Dermis microvascular lymphatic vessel endothelial cell (primary cell): ENCODE results near the gene ARHGEF7. TPM values are rescaled to one million over a fixed set of nuclear protein-coding genes. Genes with fewer than 3 reads are reported as not detected.
"Not testable (repeated sequence)": the region's sequence is repeated elsewhere in the genome, so short reads cannot be mapped to it uniquely, and the experiment has no call there.

ENCODE experiments used
- DNase-seq, 2 donors: peaks; one replicate each; pipeline versions ENCODE4 v3.0.0 to v3.0.0-alpha.2; 2010; ENCODE audit warnings: low read depth in 2 of 2
- total RNA-seq: library from RNA; depleted of rRNA; stranded (reverse); fragments of >200 nt; gene quantifications from 2 replicates; pipeline ENCODE4 v1.2.1, GENCODE V29; 2014

ARHGEF7 gene
- total RNA-seq, 1 donor from 2014 or later = 250 TPM

DNA sequence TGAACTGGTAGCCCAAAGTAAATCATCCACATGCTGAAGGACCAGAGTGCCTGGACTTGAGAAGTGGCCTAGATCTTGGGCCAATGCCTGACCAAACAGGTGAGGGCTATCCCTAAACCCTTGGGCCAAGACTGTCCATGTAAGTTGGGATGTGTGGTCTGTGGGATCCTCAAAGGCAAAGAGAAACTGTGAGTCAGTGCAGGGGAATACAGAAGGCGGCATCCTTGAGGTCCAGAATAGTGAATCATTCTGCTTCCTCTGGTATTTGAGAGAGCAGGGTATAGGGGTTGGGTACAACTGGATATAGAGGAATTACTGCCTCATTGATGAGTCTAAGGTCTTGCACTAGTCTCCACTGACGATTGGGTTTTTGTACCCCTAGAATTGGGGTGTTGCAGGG, 79.5 kb downstream of the ARHGEF7 start:
- DNase-seq = peak in 1 of 2 donors; percentile 59

GRCh38 chr13:111198732-111199378, 83.7 kb downstream of the ARHGEF7 start:
- DNase-seq = not testable (repeated sequence)

DNA sequence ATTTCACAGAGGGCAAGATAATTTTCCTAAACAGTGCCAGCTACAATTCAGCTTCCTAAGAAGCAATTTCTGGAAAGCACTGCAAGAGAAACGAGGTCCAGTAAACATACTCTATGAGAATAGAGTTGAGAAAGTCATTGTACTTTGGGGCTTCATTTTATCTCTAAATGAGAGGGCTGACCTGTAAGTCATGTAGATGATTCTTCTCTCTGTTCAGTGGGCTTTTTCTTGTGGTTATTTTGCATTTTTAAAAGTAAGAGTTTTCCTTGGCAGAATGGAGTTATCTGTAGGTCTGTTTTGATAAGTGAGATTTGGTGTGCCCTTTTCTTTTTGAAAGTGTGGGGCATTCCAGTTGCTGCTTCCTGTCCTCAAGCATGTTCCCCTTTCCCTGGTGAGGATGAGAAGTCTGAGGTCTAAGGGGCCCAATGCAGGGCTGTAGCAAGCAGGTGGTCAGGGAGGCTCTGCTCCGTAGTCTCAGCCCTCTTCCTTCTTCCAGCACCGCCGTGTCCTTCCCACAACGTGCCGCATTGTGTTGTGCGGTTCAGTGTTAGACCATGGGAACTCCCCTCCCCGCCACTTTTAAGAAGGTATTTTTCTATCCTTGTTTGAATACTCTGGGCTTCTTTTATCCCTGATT, 86.3 kb downstream of the ARHGEF7 start:
- no peak for DNase-seq

DNA sequence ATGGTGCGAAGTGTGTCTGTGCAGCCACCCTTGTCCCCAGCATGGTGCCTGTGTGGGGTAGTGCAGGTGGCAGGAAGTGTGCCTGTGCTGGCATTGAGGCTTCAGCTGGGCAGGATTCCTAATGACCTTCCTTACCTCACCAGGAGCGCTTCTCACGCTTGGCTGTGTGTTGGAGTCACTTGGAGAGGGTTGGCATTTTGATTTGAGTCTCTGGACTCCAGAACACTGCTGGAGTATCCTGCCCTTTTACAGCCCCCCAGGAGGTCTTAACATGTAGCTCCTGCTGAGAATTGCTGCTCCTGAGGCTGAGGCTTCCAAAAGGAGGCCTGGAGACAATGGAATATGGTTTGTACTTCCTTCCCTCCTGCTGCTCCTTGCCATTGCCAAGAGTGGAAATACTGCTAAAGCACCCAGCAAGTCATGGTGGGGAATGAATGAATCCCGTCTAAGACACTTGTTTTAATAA, 87.1 kb downstream of the ARHGEF7 start:
- DNase-seq = peak in 1 of 2 donors; percentile 77

GRCh38 chr13:111202745-111203144, 87.6 kb downstream of the ARHGEF7 start:
- peak; percentile 98 to 99 for DNase-seq

GRCh38 chr13:111203736-111204389, 88.8 kb downstream of the ARHGEF7 start:
- DNase-seq = peak in 1 of 2 donors; percentile 53

GRCh38 chr13:111204438-111205177, 89.5 kb downstream of the ARHGEF7 start:
- peak in 1 of 2 donors; percentile 53 for DNase-seq

DNA sequence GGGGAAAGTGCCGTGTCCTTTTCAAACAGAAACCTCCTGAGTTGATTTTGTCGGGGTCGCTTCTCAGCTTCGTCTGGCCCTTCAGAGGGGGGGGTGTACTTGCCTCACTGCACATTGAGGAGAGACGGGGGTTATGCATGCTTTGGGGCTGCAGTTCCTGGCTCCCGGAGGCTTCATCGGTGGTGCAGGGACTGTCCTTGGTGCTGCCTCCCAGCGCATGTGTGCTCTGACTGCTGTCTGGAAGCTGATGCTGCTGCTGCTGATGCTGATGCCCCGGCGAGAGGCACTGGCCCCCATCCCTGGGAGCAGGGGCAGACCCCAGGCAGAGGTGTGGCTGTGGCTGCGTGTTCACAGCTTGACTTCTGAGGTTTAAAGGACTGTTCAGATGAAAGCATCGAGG, 91.0 kb downstream of the ARHGEF7 start:
- no peak for DNase-seq

GRCh38 chr13:111209613-111210012, 94.5 kb downstream of the ARHGEF7 start:
- DNase-seq = peak in 1 of 2 donors; percentile 4

- no peak for DNase-seq
Observed at GRCh38 chr13:111210091-111210490, 95.0 kb downstream of the ARHGEF7 start.

DNA sequence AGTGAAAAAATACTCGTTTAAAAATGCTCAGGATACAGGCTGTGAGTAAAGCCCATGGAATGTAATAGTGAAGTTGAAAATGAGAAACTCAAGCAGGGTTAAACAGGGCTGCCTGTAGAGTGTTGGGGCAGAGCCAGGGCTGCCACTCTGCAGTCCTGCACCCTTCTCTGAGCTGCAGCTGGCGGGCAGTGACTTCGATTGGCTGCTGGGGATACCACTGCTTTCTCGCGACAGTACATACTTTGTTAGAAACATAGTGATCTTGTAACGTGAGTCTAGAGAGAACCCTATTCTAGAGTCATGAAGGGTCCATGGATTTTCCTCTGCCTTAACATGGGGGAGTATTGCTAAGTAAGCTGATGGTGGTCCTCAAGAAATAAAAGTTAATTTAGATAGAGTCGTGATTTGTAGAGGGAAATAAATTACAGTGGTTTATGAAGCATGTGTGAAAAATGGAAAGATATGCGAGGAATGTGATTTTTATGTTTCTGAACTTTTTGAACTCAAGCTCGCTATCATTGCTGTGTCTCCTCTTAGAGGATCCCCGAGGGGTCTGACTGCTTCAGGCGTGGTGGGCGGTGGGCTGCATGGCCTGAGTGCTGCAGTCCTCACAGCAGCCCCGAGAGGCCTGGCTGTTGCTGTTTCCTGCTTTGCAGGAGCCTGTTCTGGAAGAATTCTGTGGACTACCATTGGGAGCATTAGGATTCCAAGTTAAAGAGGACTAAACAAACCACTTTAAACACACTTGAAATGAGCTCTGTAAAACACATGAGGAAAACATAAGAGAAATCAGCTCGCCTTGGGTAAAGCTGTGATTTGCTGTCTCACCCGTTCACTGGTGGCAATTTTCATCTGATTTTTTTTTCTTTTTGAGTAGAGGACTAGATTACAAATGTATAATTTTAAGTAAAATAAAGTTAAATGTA, 95.7 kb downstream of the ARHGEF7 start:
- DNase-seq = peak in 1 of 2 donors; percentile 58

DNA sequence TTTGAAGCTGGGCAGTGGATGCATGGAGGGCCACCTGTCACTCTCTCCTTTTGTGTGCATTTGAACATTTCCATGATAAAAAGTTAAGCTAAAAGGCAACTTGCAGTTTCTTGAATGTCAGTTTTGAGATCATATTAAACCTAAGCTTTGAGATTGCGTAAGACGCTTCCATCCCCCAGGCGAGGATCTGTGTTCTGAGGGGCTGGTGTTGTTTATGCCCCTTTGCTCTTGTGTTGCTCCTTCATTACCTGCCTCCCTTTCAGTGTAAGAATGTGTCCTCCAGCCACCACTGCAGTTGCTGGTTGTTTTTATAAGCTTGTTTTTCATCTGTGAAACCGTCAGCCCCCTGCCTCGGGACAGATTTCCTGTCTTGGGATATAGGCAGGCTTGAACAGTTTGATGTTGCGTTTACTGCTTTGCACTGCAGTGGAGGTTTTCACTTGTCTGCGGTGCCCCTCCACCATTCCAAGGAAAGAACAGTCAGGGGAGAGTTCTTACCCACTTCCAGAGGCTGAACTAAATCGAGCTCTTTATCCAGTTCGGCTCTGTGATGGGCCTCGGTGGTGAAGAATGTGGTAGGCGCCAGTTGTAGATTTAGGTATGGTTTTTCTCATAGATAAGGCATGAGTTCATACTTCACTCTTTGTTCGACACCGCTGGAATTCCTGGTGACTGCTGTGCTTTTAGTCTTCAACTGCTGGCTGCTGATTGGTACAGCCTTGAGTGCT, 96.8 kb downstream of the ARHGEF7 start:
- peak in 1 of 2 donors; percentile 44 for DNase-seq

DNA sequence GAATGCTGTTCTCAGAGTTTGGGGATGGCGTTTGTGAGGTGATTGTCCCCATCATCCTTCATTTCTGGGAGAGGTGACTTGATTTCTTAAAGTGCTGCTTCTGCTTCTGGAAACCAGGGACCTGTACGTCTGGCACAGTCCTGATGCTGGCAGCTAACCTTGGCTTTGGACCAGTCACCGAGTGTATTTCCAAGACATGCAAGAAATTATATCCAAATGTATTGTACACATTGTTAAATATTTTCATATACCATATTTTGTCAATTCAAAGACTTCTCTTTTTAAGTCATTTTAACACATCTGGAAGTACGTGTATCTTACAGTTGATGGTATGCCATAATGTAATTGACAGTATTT, 97.4 kb downstream of the ARHGEF7 start:
- no peak for DNase-seq

DNA sequence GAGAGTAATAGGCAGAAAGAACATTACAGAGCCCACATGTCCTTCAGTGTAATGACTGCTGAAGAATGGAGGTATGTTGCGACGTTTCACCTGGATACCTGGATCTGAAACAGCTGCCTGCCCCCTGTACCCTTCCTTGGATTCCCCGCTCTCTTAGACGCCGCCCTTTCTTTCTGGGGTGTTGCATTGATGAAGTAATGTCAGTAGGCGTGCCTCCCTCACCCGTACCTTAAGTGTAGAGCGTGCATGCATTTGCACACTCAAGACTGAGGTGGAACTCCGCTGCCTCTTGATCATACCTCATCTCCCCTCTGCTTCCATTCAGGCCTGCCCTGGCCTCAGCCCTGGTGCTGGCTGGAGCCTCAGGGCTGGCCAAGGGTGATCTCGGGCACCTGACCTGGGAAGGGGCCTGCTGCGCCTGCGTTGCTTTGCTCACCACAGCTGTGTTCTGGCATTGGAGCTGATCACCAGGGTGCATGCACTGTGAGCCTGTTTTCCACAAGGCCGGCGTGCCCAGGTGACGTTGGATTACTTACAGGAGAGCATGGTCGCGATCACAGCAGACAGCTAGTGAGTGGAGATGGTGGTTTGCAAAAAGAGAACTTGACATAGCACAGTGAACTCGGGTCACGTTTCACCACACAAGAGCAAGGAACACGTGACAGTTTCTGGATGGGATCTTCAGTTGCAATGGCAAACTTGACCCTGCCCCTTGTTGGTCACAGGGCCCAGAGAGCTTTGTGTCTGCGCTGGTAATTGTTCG, 99.0 kb downstream of the ARHGEF7 start:
- DNase-seq = peak in 1 of 2 donors; percentile 2

DNA sequence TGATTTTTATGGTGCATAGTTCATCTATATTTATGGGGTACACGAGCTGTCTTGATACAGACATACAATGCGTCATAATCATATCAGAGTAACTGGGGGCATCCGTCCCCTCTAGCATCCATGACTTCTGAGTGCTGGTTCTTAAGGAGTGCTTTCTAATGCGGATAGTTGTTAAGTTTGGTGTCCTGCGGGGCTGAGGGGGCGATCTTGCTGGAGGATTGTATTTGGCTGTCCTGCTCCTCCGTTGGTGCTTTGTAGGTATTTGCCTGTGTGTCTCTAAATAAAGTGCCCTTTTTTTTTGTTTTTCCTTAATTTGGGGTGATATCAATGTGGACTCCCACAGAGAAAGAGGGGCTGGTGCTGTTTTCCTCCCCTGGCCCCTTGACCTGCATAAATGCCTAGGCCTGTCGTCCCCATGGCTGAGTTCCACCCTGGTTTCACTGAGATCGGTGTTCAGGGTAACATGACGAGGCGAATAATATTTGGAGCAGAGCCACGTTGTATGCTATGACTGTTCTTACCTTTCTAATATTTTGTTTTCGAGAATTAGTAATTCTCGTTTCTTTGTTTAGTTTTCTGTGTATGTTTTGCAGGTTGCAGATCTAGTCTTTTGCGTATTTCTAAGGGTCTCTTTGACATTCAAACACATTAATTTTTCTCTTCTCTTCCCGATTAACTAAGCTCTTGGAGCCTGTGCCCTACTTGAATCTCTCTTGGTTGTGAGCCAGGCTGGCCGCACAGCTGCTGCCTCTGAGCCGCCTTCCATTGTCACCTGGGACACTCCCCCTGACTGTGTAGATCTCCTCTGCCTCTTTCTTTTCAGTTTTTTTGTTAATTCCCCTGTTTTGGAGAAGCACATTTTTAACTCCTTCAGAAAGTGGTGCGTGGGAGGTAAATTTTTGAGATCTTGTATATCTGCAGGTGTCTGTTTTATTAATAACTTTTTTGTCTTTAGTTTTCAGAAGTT, 100.3 kb downstream of the ARHGEF7 start:
- DNase-seq = no peak

- DNase-seq = peak in 1 of 2 donors; percentile 51
Observed at GRCh38 chr13:111216166-111216960, 101.3 kb downstream of the ARHGEF7 start.

DNA sequence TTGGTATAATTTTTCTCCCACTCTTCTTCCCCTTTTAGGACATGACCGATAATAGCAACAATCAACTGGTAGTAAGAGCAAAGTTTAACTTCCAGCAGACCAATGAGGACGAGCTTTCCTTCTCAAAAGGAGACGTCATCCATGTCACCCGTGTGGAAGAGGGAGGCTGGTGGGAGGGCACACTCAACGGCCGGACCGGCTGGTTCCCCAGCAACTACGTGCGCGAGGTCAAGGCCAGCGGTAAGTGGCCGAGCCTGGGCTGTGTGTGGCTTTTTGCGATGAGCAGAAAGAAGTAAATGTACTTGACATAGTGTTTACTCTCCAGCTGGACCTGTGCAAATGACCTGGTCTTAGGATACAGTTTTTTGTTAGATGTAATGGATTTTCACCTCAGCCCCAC, 102.5 kb downstream of the ARHGEF7 start:
- DNase-seq = no peak
